PC-9 (cell line): ENCODE results near the gene DNMBP. TPM values are rescaled to one million over a fixed set of nuclear protein-coding genes. Genes with fewer than 3 reads are reported as not detected.

ENCODE experiments used
- BruUV-seq: library from RNA; stranded (reverse); fragments of 400-500 nt; replicated peaks from 2 replicates; lab custom pipeline; 2021; lab: Mats Ljungman, UMichigan
- CTCF ChIA-PET: fragments of 300-600 bp; sonication (Branson Sonifier 250); formaldehyde crosslinking; loops from one replicate; lab custom pipeline; 2022; ENCODE audit warnings: antibody characterized with exemption; lab: Charles Lee
- POLR2A ChIA-PET: fragments of 300-600 bp; sonication (Branson Sonifier 250); formaldehyde crosslinking; loops from one replicate; lab custom pipeline; 2022; ENCODE audit warnings: antibody characterized with exemption; ENCODE audit not compliant: unreplicated experiment; lab: Charles Lee
- DNase-seq, 2 experiments: peaks; one replicate each; pipeline versions ENCODE4 v3.0.0 to v3.0.0-alpha.2; 2015 to 2022; ENCODE audit warnings: mixed read lengths in 1 of 2
- H2AFZ ChIP-seq: fragments of 200-600 bp; sonication (generic); 2 replicates; pipeline ENCODE4 v1.8.1; 2017; ENCODE audit warnings: antibody characterized with exemption
- H3F3A ChIP-seq: fragments of 200-600 bp; sonication (generic); 2 replicates; pipeline ENCODE4 v1.8.1; 2017; ENCODE audit warnings: antibody characterized with exemption, mild to moderate bottlenecking, low read depth; ENCODE audit not compliant: insufficient read depth
- H3K27ac ChIP-seq: fragments of 200-600 bp; sonication (generic); 2 replicates; pipeline ENCODE4 v1.6.1; 2016; ENCODE audit warnings: mixed run types
- H3K27me3 ChIP-seq: fragments of 200-600 bp; sonication (generic); 2 replicates; pipeline ENCODE4 v1.6.1; 2016; ENCODE audit warnings: low read depth, mixed run types; ENCODE audit not compliant: insufficient read depth
- H3K36me3 ChIP-seq: fragments of 200-600 bp; sonication (generic); 2 replicates; pipeline ENCODE4 v1.6.1; 2016; ENCODE audit warnings: low read depth, mixed run types
- H3K4me1 ChIP-seq: fragments of 200-600 bp; sonication (generic); replicated peaks from 2 replicates; pipeline ENCODE4 v1.6.1; 2016; ENCODE audit warnings: mixed run types; ENCODE audit not compliant: insufficient read depth
- H3K4me2 ChIP-seq: fragments of 200-600 bp; sonication (generic); 2 replicates; pipeline ENCODE4 v1.6.1; 2017; ENCODE audit warnings: mixed run types
- H3K4me3 ChIP-seq: fragments of 200-600 bp; sonication (generic); 2 replicates; pipeline ENCODE4 v1.6.1; 2016; ENCODE audit warnings: mixed run types
- H3K79me2 ChIP-seq: fragments of 200-600 bp; sonication (generic); 2 replicates; pipeline ENCODE4 v1.6.1; 2017; ENCODE audit warnings: low read depth, mixed run types
- H3K9me2 ChIP-seq: fragments of 200-600 bp; sonication (generic); 2 replicates; pipeline ENCODE4 v1.8.1; 2017; ENCODE audit warnings: mild to moderate bottlenecking; ENCODE audit not compliant: insufficient read depth
- H3K9me3 ChIP-seq: fragments of 200-600 bp; sonication (generic); 2 replicates; pipeline ENCODE4 v1.8.1; 2016; ENCODE audit warnings: low read depth; ENCODE audit not compliant: insufficient read depth
- H4K20me1 ChIP-seq: fragments of 200-600 bp; sonication (generic); 2 replicates; pipeline ENCODE4 v1.8.1; 2017; ENCODE audit not compliant: insufficient read depth
- CTCF ChIP-seq: fragments of 200-600 bp; sonication (generic); conservative IDR thresholded peaks from 2 replicates; pipeline ENCODE4 v1.6.1; 2017; ENCODE audit warnings: mixed run types, antibody characterized with exemption, mild to moderate bottlenecking, moderate library complexity
- EZH2 ChIP-seq: fragments of 200-600 bp; sonication (generic); IDR thresholded peaks from 2 replicates; pipeline ENCODE4 v1.8.0; 2017; ENCODE audit warnings: antibody characterized with exemption, low read depth
- intact Hi-C: fragments of 100-400 bp; cut with micrococcal nuclease; formaldehyde crosslinking; loops from one replicate; pipeline ENCODE4 v1.10.0; 2022; ENCODE audit not compliant: unreplicated experiment
- total RNA-seq: library from RNA; stranded (reverse); gene quantifications from 2 replicates; pipeline ENCODE4 v1.2.3, GENCODE V29; 2021

DNMBP gene
- total RNA-seq, 1 experiment from 2014 or later: 14.9 TPM

- no TSS peak for BruUV-seq
- Histone ChIP-seq H3K4me1 (no peaks in the 10 kb centered on the region), H3K9me2 (no peaks in the 10 kb centered on the region), H3K4me3 (no peak overlapping the region), H2AFZ (no peak overlapping the region), H4K20me1 (no peaks in the 10 kb centered on the region), H3F3A (peaks cover 9% of the 10 kb centered on the region; the same call in 1 of the 2 replicates), H3K27me3 (no peaks in the 10 kb centered on the region), H3K4me2 (no peak overlapping the region), H3K79me2 (peaks cover 90% of the 10 kb centered on the region), H3K27ac (no peak overlapping the region), H3K36me3 (no peaks in the 10 kb centered on the region), H3K9me3 (no peaks in the 10 kb centered on the region)
- ChIA-PET POLR2A (interaction anchor here (0.6 kb wide), 1 partner anchor 94 kb away, joined by 3 read pairs; no protein-coding TSS in a partner anchor), CTCF (no interaction called here)
- no peak for DNase-seq
- no peak for TF ChIP-seq CTCF
- no peak for TF ChIP-seq EZH2
- intact Hi-C loops: no loop called here
Observed at GRCh38 chr10:99914236-99914635, 95.5 kb downstream of the DNMBP start.

- POLR2A ChIA-PET: interaction anchor here (0.6 kb wide), 1 partner anchor 95 kb away, joined by 3 read pairs; no protein-coding TSS in a partner anchor
- H3K4me3 ChIP-seq: no peak overlapping the region
- no peaks in the 10 kb centered on the region for H3K9me3 ChIP-seq
- no peak overlapping the region for H3K27ac ChIP-seq
- H3K36me3 ChIP-seq: no peaks in the 10 kb centered on the region
- H2AFZ ChIP-seq: no peak overlapping the region
- no peaks in the 10 kb centered on the region for H3K27me3 ChIP-seq
- H3K4me2 ChIP-seq: no peak overlapping the region
- H3K4me1 ChIP-seq: no peaks in the 10 kb centered on the region
- intact Hi-C loops: no loop called here
- no peak for DNase-seq
- no peaks in the 10 kb centered on the region for H3K9me2 ChIP-seq
- BruUV-seq: no TSS peak
- H4K20me1 ChIP-seq: no peaks in the 10 kb centered on the region
- H3F3A ChIP-seq: peaks cover 9% of the 10 kb centered on the region; the same call in 1 of the 2 replicates
- CTCF ChIA-PET: no interaction called here
- TF ChIP-seq EZH2: no peak
- no peak for TF ChIP-seq CTCF
- peaks cover 89% of the 10 kb centered on the region for H3K79me2 ChIP-seq
Observed at GRCh38 chr10:99913831-99914235, 95.9 kb downstream of the DNMBP start.

- TF ChIP-seq EZH2 (no peak), CTCF (no peak)
- DNase-seq: no peak
- H3K36me3 ChIP-seq: peaks cover 7% of the 10 kb centered on the region; the same call in 1 of the 2 replicates
- no peaks in the 10 kb centered on the region for H3K9me3 ChIP-seq
- H3K27me3 ChIP-seq: no peaks in the 10 kb centered on the region
- CTCF ChIA-PET: no interaction called here
- H3F3A ChIP-seq: peaks cover 25% of the 10 kb centered on the region
- intact Hi-C loops: no loop called here
- H2AFZ ChIP-seq: no peak overlapping the region
- H3K4me2 ChIP-seq: no peak overlapping the region
- H3K79me2 ChIP-seq: peaks cover 79% of the 10 kb centered on the region
- no peaks in the 10 kb centered on the region for H3K9me2 ChIP-seq
- POLR2A ChIA-PET: no interaction called here
- no TSS peak for BruUV-seq
- H4K20me1 ChIP-seq: no peaks in the 10 kb centered on the region
- H3K27ac ChIP-seq: no peak overlapping the region
- H3K4me1 ChIP-seq: peaks cover 10% of the 10 kb centered on the region
- H3K4me3 ChIP-seq: no peak overlapping the region
Observed at GRCh38 chr10:99912041-99912440, 97.7 kb downstream of the DNMBP start.
